Spinal cord (tissue), 10 donors: Measurements from ENCODE around the gene SLC12A9. TPM values are rescaled to one million over a fixed set of nuclear protein-coding genes. Genes with fewer than 3 reads are reported as not detected.
A peak's percentile ranks its signal among the peaks of the same experiment; 100 is the strongest.

ENCODE experiments used
- DNase-seq, 6 donors: peaks; one replicate each; pipeline versions ENCODE4 v3.0.0 to v3.0.0-alpha.2; 2013 to 2015; ENCODE audit warnings: low spot score in 6 of 6, low read depth in 4 of 6
- H3K27ac ChIP-seq: one replicate; pipeline ENCODE4 v1.5.1; 2013; ENCODE audit warnings: low read depth, low read length, control low read depth
- H3K27me3 ChIP-seq: one replicate; pipeline ENCODE4 v1.6.1; 2013; ENCODE audit warnings: low read length; ENCODE audit not compliant: control insufficient read depth, insufficient read depth
- H3K36me3 ChIP-seq: one replicate; pipeline ENCODE4 v1.6.1; 2013; ENCODE audit warnings: low read length; ENCODE audit not compliant: control insufficient read depth, insufficient read depth
- H3K4me1 ChIP-seq: one replicate; pipeline ENCODE4 v1.6.1; 2013; ENCODE audit warnings: low read length; ENCODE audit not compliant: control insufficient read depth, insufficient read depth
- H3K4me3 ChIP-seq: one replicate; pipeline ENCODE4 v1.5.1; 2013; ENCODE audit warnings: low read depth, low read length, control low read depth
- H3K9me3 ChIP-seq: one replicate; pipeline ENCODE4 v1.6.1; 2013; ENCODE audit warnings: low read length; ENCODE audit not compliant: control insufficient read depth, insufficient read depth
- WGBS: methylation state at CpG from one replicate; pipeline ENCODE4 v1.1.5; 2013; ENCODE audit warnings: missing lambda C conversion rate; ENCODE audit not compliant: insufficient coverage; 5-methylcytosine and 5-hydroxymethylcytosine counted together
- polyA plus RNA-seq, 2 donors: library from polyadenylated mRNA; unstranded; fragments of 120-200 nt; gene quantifications; one replicate each; pipeline ENCODE4 v1.2.1, GENCODE V29; 2013; ENCODE audit not compliant: insufficient read length in 2 of 2
- total RNA-seq, 2 donors: library from RNA; depleted of rRNA in 1 of 2; stranded (reverse); fragments of 120-200 nt in 1 of 2; fragments of >200 nt in 1 of 2; gene quantifications; one replicate each; pipeline versions ENCODE4 v1.2.3 to v1.2.4, GENCODE V29; 2013 to 2014
- donor health status: healthy.

SLC12A9 gene
- total and polyA plus RNA-seq, 4 donors: 13.8 to 48.3 (median 28.0) TPM

DNA sequence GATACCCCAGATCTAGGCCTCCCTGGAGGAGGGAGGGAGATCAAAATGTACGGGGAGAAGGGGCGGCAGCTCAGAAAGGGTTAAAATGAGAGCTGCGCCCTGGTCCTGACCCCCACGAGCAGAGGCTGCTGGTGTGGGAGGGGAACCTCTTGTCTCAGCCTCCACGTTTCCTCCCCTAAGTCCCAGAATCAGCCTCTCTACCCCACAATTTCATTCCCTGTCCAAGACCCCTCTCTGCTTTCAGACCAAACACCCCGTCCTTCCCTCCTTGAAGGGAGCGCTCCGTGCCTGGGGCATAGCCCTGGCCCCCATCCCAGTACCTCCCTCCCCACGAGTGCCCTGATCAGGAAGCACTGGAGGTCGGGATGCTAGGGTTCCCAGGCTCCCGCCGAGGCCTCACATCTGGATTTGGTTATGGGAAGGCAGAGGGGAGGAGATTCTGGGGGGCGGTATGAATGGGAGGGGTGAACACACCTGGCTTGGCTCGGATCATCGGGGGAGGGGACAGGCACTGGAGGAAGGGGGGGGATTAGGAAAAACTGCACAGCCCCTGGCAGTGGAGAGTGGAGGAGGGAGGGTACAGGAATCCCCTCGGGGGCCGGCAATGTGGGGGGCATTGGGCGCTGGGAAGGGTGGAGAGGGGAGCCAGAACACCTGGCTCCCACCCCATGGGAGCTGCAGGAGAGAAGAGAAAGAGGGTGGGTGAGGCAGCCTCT, 27.9 kb upstream of the SLC12A9 start:
- Histone ChIP-seq H3K4me1 (peaks cover 42% of the 10 kb centered on the region), H3K9me3 (no peaks in the 10 kb centered on the region), H3K27me3 (peaks cover 29% of the 10 kb centered on the region), H3K4me3 (no peak overlapping the region), H3K27ac (no peak overlapping the region), H3K36me3 (peaks cover 35% of the 10 kb centered on the region)
- WGBS: 56% methylated on average over 12 of the region's 18 CpGs
- DNase-seq: no peak

DNA sequence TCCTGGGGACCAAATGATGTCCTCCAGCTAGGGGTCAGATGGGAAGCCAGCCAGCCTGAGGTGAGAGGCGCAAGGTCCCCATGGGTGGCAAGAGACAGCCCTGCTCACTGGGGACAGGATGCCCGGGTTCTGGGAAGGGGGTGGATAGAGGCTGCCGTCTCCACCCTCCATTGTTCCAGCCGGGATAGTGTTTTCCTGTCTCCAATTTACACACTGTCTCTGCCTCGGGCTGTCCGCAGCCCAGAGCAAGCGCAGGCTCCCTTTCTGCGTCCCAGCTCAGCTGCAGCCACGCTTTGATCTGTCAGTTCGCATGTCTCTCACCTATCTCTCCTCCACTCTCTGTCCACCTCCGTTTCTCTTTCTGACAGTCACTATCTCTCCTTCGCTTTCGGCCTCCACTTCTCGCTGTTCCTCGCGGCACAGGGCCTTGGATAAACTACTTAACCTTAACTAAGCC, 27.3 kb upstream of the SLC12A9 start:
- H3K9me3 ChIP-seq: no peaks in the 10 kb centered on the region
- peaks cover 42% of the 10 kb centered on the region for H3K4me1 ChIP-seq
- no peak overlapping the region for H3K27ac ChIP-seq
- DNase-seq: no peak
- peak overlapping the region; percentile 76 for H3K4me3 ChIP-seq
- 39% methylated on average over 14 of the region's 16 CpGs for WGBS
- peaks cover 29% of the 10 kb centered on the region for H3K27me3 ChIP-seq
- H3K36me3 ChIP-seq: peaks cover 29% of the 10 kb centered on the region

DNA sequence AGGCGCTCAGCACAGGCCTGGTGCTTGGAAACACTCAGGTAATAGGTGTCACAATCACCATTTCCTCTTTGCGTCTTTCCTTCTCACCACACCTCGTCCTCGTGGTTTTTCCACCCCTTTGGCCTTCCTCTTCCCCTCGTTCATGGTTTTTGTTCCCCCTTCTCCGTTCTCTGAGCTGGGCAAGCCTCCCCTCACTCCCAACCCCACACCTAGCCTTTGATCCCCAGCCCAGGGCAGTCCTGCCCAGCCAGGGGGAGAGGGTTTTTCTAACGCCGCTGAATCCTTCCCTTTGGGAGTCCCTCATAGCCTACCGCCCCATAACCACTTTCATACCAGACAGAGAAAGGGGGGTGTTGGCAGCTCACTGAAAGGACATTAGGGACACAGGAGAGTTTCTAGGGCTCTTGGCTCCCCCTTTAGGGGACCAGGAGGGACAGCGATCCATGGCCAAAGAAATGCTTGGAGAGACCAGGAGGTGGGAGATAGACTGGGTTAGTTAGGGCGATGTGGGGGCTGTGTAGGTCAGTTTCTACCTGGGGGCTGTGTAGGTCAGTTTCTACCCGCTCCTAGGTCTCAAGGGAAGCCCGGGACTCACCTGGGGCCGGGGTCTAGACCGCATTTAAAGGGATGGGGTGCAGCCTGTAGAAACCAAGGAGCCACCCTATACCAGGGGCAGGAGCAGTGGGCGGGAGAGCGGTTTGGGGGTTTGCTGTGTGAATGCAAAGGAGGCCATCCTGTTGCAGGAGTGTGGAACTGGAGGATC, 26.6 kb upstream of the SLC12A9 start:
- Histone ChIP-seq H3K27ac (peak overlapping the region; percentile 76), H3K27me3 (peaks cover 29% of the 10 kb centered on the region), H3K4me1 (peaks cover 42% of the 10 kb centered on the region), H3K36me3 (peaks cover 27% of the 10 kb centered on the region), H3K4me3 (peak overlapping the region; percentile 76), H3K9me3 (no peaks in the 10 kb centered on the region)
- DNase-seq: peak in 2 of 6 donors; percentile 49 to 58
- 19% methylated on average over 14 of the region's 17 CpGs for WGBS

DNA sequence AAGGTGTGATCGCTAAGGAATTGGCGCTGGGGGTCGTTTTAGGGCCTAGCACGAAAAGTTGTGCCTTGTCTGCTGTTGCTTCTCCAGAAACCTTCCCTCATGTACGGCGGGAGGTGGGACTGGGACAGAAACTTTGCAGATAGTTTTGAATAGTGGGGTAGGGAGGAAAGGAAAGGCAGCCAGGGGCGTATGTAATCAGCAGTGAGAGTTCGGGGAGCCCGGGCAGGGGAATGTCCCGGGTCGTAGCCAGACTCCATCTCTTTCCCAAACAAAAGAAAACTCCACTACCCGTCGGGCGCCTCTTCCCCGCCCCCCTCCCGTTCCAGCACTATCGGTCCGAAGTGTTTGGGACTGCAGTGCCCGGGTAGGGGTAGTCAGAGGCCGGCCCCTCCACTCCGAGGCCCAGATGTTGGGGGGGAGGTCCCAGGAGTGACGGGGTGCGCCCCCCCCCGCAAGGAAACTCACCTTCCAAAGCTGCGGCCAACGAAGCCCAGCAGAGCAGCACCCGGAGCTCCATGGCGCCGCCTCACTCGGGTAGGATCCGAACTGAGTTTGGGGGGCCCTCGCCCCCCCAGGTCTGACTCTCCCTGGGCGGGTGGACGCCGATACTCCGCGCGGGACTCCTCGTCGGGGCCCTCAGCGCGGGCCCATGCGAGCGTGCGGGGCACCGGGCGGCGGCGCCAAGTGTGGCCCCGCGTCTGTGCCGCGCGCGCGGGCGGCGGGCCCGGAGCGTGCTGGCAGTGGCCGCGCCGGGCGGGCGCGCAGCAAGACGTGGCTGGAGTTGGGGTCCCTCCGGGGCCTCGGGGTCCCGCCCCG, 25.8 kb upstream of the SLC12A9 start:
- peaks cover 26% of the 10 kb centered on the region for H3K36me3 ChIP-seq
- peaks cover 42% of the 10 kb centered on the region for H3K4me1 ChIP-seq
- DNase-seq: peak in 1 of 6 donors; percentile 41
- no peaks in the 10 kb centered on the region for H3K9me3 ChIP-seq
- under 1% methylated on average over 51 of the region's 71 CpGs for WGBS
- peak overlapping the region; percentile 76 for H3K27ac ChIP-seq
- H3K27me3 ChIP-seq: peaks cover 29% of the 10 kb centered on the region
- peak overlapping the region; percentile 76 for H3K4me3 ChIP-seq

DNA sequence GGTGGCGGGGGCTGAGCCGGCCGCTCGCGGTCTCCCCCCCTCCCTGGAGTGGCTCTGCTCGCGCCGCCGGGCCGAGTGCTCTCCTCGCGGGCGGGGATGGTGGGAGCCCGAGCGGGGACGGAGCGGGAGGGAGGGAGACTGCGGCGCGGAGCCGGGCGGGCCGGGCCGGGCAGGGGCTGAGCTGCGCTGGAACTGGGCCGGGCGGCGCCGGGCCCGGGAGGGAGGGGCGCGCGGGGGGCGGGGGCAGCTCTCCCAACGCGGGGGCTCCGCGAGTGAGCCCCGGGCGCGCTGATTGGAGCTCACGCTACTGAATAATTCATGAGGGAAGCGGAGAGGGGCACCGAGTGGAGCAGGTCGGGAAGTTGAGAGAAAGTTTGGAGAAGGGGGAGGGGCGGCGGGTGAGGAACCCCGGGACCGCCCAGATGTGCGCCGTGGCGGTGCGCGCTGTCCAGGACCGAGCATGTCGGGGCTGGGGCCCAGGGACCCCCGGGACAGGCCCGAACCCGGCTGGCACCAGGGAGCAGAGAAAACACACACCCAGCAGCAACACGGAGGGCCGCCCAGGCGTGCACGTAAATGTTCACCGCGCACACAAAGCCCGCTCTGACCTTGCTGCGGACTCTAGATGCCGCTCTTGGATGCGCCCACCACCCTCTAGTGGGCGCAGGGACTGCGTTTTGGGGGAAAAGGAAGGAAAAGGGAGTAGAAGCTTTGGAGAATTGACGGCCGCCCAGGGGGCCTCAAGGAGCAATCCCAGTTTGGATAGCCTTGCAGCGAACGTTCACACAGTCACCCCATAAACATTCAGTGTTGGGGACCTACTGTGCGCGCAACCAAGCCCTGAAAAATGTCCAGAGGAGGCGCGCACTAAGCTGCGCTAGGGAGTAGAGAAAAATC, 24.9 kb upstream of the SLC12A9 start, which contains the start of gene EPHB4:
Gene EPHB4 (minus strand): TSS at position 194 of the 897 bp plus-strand sequence. CDS start 493 bp downstream, outside the sequence.
- peaks cover 29% of the 10 kb centered on the region for H3K27me3 ChIP-seq
- peak within 1 kb of the TSS; percentile 76 for H3K4me3 ChIP-seq
- peaks cover 18% of the 10 kb centered on the region for H3K36me3 ChIP-seq
- H3K4me1 ChIP-seq: peaks cover 42% of the 10 kb centered on the region
- H3K9me3 ChIP-seq: no peaks in the 10 kb centered on the region
- H3K27ac ChIP-seq: peak within 1 kb of the TSS; percentile 76
- 0% methylated on average over 70 of the region's 80 CpGs for WGBS
- DNase-seq: peak in 4 of 6 donors; percentile 55 to 94 (median 78)

DNA sequence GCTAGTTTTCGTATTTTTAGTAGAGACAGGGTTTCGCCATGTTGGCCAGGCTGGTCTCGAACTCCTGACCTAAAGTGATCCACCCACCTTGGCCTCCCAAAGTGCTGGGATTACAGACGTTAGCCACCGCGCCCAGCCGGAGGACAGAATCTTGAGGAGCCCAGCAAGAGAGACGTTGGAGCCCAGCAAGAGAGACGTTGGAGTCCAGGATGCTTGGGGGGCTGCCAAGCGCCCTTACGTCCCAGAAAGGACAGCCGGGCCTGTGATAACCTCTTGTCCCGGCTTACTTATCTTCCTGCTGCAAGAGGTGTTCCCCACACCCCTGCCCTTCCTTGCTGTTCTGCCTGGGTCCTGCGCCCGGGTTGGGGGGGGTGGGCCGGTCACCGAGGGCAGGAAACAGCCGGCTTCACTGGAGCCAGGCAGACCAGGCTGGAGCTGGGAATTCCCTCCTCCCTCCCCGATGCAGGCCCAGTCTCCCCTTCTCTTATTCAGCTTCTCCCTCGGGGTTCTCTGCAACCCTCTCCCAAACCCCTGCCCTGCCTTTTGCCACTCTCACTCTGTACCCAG, 23.3 kb upstream of the SLC12A9 start:
- Histone ChIP-seq H3K9me3 (no peaks in the 10 kb centered on the region), H3K4me1 (peaks cover 42% of the 10 kb centered on the region), H3K36me3 (peaks cover 4% of the 10 kb centered on the region), H3K27ac (no peak overlapping the region), H3K4me3 (no peak overlapping the region), H3K27me3 (peaks cover 29% of the 10 kb centered on the region)
- 66% methylated on average over 20 of the region's 20 CpGs for WGBS
- DNase-seq: no peak

DNA sequence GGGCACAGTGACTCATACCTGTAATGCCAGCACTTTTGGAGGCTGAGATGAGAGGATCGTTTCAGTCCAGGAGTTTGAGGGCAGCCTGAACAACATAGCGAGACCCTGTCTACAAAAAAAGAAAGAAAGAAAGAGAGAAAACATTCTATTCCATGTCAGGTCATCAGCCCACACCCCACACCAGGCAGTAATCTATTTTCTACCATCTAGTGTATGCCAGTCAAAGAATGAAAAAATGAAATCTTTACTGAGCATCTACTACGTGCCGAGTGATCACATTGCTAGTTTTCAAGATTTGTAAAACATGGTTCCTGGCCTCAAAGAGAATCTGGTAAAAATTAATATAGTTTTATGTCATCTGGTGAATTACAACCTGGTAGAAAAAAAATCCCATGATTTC, 22.1 kb upstream of the SLC12A9 start:
- no CpG with 5 or more reads among the region's 4 CpGs for WGBS
- H3K9me3 ChIP-seq: no peaks in the 10 kb centered on the region
- H3K36me3 ChIP-seq: peaks cover 2% of the 10 kb centered on the region
- peaks cover 29% of the 10 kb centered on the region for H3K27me3 ChIP-seq
- H3K4me1 ChIP-seq: peaks cover 33% of the 10 kb centered on the region
- H3K27ac ChIP-seq: no peak overlapping the region
- no peak for DNase-seq
- H3K4me3 ChIP-seq: no peak overlapping the region

DNA sequence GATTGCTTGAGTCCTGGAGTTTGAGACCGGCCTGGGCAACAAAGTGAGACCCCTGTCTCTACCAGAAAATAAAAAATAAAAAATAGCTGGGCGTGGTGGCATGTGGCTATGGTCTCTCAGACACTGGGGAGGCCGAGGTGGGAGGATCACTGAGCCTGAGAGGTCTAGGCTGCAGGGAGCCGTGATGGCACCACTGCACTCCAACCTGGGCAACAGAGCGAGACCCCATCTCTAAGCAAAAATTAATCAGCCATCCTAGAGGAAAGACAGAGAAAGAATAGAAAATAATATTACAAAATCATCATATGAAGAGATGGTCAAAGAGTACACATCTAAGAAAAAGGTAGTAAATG, 20.3 kb upstream of the SLC12A9 start:
- 100% methylated on average over 2 of the region's 5 CpGs for WGBS
- DNase-seq: no peak
- Histone ChIP-seq H3K36me3 (peaks cover 5% of the 10 kb centered on the region), H3K27me3 (peaks cover 21% of the 10 kb centered on the region), H3K4me1 (peaks cover 35% of the 10 kb centered on the region), H3K27ac (no peak overlapping the region), H3K9me3 (no peaks in the 10 kb centered on the region), H3K4me3 (no peak overlapping the region)
